Mucosa of descending colon (tissue), 3 donors: Measurements from ENCODE around the gene GRIN2C. TPM values are rescaled to one million over a fixed set of nuclear protein-coding genes. Genes with fewer than 3 reads are reported as not detected.

Experiments
- ATAC-seq: fragments of 200-7000 bp; cut with Tn5 transposase; one replicate; pipeline ENCODE4 v1.9.1; 2020; ENCODE audit warnings: mild to moderate bottlenecking, moderate library complexity
- DNase-seq, 3 donors: peaks; one replicate each; pipeline ENCODE4 v3.0.0-alpha.2; 2020
- H3K36me3 ChIP-seq: fragments of 200-600 bp; one replicate; pipeline ENCODE4 v1.8.0; 2021; ENCODE audit warnings: low read depth, mild to moderate bottlenecking
- H3K4me1 ChIP-seq: fragments of 200-600 bp; one replicate; pipeline ENCODE4 v1.8.0; 2021; ENCODE audit warnings: low read depth, mild to moderate bottlenecking
- H3K4me3 ChIP-seq: fragments of 200-600 bp; one replicate; pipeline ENCODE4 v1.8.0; 2021; ENCODE audit warnings: mild to moderate bottlenecking
- H3K9me3 ChIP-seq: fragments of 200-600 bp; one replicate; pipeline ENCODE4 v1.8.0; 2021; ENCODE audit warnings: mild to moderate bottlenecking
- intact Hi-C, 2 donors: fragments of 100-400 bp; cut with DNase I in 1 of 2; cut with micrococcal nuclease in 1 of 2; formaldehyde crosslinking; loops; one replicate each; pipeline versions ENCODE4 v1.11.0 to v1.11.1; 2022; cut with DNase I, micrococcal nuclease
- total RNA-seq, 3 donors: library from RNA; stranded (reverse); fragmentation: NEBNext Ultra II Directional in 2 of 3; extraction: Animal tissue kit (Norgen Biotek cat#: 25700) in 2 of 3; gene quantifications; one replicate each; pipeline versions ENCODE4 v1.2.1 to v1.2.4, GENCODE V29; 2021 to 2023
- TF ChIP-seq, protein P1 (sequence below): fragments of 200-600 bp; IDR thresholded peaks from one replicate; pipeline ENCODE4 v1.8.0; 2022; ENCODE audit warnings: antibody characterized with exemption, mild to moderate bottlenecking
- donor health status: DM: no; HTN: no; CAD: no; lungs with moderate emphysema.
- donor health status: DM: no; HTN: no; CAD: no.
- donor health status: DM: no; HTN: yes; CAD: no.

Gene GRIN2C
- total RNA-seq, 3 donors from 2014 or later = 0.35 to 1.4 (median 0.55) TPM

GRCh38 chr17:74875977-74876593 lies 16.4 kb upstream of the GRIN2C start:
- H3K4me1 ChIP-seq = peaks cover 18% of the 10 kb centered on the region
- no peak for DNase-seq
- TF ChIP-seq, protein P1, sequence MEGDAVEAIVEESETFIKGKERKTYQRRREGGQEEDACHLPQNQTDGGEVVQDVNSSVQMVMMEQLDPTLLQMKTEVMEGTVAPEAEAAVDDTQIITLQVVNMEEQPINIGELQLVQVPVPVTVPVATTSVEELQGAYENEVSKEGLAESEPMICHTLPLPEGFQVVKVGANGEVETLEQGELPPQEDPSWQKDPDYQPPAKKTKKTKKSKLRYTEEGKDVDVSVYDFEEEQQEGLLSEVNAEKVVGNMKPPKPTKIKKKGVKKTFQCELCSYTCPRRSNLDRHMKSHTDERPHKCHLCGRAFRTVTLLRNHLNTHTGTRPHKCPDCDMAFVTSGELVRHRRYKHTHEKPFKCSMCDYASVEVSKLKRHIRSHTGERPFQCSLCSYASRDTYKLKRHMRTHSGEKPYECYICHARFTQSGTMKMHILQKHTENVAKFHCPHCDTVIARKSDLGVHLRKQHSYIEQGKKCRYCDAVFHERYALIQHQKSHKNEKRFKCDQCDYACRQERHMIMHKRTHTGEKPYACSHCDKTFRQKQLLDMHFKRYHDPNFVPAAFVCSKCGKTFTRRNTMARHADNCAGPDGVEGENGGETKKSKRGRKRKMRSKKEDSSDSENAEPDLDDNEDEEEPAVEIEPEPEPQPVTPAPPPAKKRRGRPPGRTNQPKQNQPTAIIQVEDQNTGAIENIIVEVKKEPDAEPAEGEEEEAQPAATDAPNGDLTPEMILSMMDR = no peak
- no peaks in the 10 kb centered on the region for H3K36me3 ChIP-seq
- H3K4me3 ChIP-seq = no peak overlapping the region
- intact Hi-C loops = no loop called here
- H3K9me3 ChIP-seq = no peaks in the 10 kb centered on the region
- no peak for ATAC-seq

DNA sequence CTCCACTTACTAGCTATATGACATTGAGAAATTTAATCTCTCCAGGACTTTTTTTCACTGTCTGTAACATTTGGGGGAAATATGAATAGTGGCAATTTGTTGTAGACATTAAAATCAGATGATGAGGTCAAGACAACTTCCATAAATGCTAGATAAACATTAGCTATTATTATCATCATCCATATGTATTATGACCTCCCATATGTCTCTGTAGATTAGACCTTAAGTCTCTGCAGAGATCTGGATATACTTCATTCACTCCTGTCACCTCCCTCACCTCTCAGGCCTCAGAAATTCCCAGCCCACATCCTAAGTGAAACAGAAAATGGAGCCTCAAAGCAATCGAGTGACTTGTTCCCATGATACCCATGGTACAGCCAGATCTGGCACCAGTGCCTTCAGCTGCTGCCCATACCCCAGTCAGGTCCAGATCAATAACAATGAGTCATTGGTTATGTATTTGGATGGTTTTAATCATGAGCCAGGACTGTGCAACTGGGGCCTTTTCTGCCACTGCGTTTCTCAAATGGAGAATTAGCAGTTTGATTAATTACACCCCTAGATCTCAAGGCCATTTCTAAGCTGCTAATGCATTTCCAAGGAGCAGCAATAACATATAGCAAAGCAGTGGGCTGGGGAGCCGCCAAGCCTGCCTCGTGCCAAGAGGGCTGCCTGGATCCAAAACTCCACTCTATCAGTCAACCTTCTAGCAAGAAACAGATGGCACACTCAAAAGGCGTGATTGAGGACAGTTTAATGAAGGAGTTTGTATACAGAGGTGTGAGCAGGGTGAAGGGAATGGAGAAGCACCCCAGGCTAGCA lies 15.7 kb upstream of the GRIN2C start:
- TF ChIP-seq, protein P1 = no peak
- no peak for ATAC-seq
- Histone ChIP-seq H3K4me1 (peaks cover 18% of the 10 kb centered on the region), H3K36me3 (no peaks in the 10 kb centered on the region), H3K9me3 (no peaks in the 10 kb centered on the region), H3K4me3 (no peak overlapping the region)
- intact Hi-C loops = no loop called here
- no peak for DNase-seq

DNA sequence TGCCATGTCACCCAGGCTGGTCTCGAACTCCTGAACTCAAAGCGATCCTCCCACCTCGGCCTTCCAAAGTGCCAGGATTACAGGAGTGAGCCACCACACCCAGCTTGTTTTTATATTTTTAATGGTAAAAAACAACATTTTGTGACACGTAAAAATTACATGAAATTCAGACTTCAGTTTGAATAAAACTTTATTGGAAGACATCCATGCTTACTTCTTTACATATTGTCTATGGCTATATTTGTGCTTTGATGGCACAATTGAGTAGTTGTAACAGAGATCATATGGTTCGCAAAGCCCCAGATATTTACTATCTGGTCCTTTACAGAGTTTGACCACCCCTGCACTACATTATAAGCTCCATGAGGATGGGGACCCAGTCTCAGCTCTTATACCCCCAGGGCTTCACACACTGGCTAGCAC lies 14.9 kb upstream of the GRIN2C start:
- TF ChIP-seq, protein P1 = no peak
- Histone ChIP-seq H3K36me3 (no peaks in the 10 kb centered on the region), H3K4me1 (peaks cover 18% of the 10 kb centered on the region), H3K4me3 (no peak overlapping the region), H3K9me3 (no peaks in the 10 kb centered on the region)
- DNase-seq (no peak), ATAC-seq (no peak)
- intact Hi-C loops = no loop called here

GRCh38 chr17:74873874-74874614 lies 14.4 kb upstream of the GRIN2C start:
- TF ChIP-seq, protein P1 = no peak
- intact Hi-C loops = no loop called here

DNA sequence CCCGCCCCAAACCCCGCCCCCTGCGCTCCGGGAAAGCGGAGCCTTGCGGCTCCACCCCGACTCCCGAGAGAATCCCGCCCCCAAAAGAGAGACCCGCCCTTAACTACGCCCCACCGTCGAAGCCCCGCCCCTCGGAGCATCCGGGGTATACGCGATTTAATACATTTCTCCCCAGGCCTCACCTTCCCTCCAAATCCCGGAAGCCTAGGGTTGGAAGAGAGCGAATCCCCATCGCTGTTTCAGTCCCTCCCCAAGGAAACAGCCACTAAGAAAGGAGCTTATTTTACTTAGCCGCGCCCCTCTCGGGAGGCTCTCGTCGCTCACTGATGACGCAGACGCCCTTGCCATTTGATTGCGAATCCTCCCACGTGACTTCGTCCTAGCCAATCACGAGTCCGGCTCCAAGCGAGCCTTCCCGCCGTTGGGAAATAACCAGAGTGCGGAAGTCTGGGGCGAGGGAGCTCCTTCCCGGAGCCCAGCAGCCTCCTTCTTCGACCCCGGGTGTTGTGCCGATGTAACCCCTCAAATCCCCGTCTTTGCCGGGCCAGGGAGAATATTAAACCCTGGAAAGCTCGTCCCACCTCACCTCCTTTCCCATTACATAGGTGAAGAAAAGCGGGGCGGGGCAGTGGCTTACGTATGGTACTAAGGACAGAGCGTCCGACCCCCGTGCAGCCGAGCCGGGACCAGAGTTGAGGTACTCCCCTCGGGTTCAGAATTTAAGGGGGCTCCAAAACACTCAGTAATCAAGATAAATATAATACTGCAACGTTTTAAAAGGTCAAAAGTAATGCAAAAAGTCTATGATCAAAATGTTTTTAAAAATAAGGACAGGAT lies 13.6 kb upstream of the GRIN2C start:
- DNase-seq (peak; percentile 99 to 100 (median 99)), ATAC-seq (peak; percentile 95)
- intact Hi-C loops = no loop called here
- no peaks in the 10 kb centered on the region for H3K9me3 ChIP-seq
- TF ChIP-seq, protein P1 = peak; percentile 20
- H3K36me3 ChIP-seq = no peaks in the 10 kb centered on the region
- peaks cover 14% of the 10 kb centered on the region for H3K4me1 ChIP-seq
- H3K4me3 ChIP-seq = peak overlapping the region; percentile 27

More at GRCh38 chr17:74873874-74874614, 14.4 kb upstream of the GRIN2C start:
- H3K36me3 ChIP-seq = no peaks in the 10 kb centered on the region
- no peaks in the 10 kb centered on the region for H3K9me3 ChIP-seq
- no peak for ATAC-seq
- DNase-seq = no peak
- peaks cover 18% of the 10 kb centered on the region for H3K4me1 ChIP-seq
- no peak overlapping the region for H3K4me3 ChIP-seq
